GM12875 (cell line): ENCODE results near the gene SLC22A2.

Experiments
- H3K4me3 ChIP-seq: one replicate; pipeline ENCODE4 v1.5.1; 2011; ENCODE audit warnings: low read depth, low read length, control low read depth
- TF ChIP-seq, protein P1 (sequence below): IDR thresholded peaks from 2 replicates; pipeline ENCODE4 v1.5.1; 2011; ENCODE audit warnings: low read depth, mild to moderate bottlenecking, control low read depth, inconsistent platforms, low read length, moderate library complexity, borderline replicate concordance; ENCODE audit not compliant: insufficient read depth

The SLC22A2 gene

GRCh38 chr6:160265869-160266476 lies 7.4 kb upstream of the SLC22A2 start:
- TF ChIP-seq, protein P1, sequence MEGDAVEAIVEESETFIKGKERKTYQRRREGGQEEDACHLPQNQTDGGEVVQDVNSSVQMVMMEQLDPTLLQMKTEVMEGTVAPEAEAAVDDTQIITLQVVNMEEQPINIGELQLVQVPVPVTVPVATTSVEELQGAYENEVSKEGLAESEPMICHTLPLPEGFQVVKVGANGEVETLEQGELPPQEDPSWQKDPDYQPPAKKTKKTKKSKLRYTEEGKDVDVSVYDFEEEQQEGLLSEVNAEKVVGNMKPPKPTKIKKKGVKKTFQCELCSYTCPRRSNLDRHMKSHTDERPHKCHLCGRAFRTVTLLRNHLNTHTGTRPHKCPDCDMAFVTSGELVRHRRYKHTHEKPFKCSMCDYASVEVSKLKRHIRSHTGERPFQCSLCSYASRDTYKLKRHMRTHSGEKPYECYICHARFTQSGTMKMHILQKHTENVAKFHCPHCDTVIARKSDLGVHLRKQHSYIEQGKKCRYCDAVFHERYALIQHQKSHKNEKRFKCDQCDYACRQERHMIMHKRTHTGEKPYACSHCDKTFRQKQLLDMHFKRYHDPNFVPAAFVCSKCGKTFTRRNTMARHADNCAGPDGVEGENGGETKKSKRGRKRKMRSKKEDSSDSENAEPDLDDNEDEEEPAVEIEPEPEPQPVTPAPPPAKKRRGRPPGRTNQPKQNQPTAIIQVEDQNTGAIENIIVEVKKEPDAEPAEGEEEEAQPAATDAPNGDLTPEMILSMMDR: no peak
- H3K4me3 ChIP-seq: no peak overlapping the region

DNA sequence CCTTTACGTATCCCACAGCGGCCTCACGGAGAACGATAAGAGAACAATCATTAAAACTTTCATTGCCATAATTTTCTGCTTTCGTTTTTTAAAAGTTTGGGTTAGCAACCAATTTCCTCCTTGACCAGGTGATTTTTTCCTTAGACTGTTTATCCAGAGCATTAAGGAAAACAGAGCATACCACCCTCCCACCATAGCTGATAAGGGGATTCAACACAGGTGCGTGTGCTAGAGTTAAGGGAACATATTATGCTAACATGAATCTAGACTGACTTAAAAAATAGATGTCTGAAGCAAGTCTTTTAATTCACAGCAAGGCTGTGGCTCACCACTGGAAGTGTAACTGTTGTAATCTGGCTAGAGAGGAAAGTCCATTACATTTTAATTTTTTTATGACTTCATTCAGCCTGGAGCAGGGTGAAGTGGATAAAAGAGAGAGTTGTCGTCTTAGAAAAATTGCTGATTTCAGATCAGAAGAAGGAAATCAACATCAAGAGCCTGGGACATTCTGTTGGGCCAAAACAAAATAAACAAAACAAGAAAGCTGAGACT lies 5.5 kb upstream of the SLC22A2 start:
- TF ChIP-seq, protein P1: no peak
- no peak overlapping the region for H3K4me3 ChIP-seq

GRCh38 chr6:160263196-160263939 lies 4.7 kb upstream of the SLC22A2 start:
- TF ChIP-seq, protein P1: no peak
- H3K4me3 ChIP-seq: no peak overlapping the region

GRCh38 chr6:160261991-160262680 lies 3.5 kb upstream of the SLC22A2 start:
- TF ChIP-seq, protein P1: no peak
- no peak overlapping the region for H3K4me3 ChIP-seq

- H3K4me3 ChIP-seq: no peak overlapping the region
- TF ChIP-seq, protein P1: no peak
Observed at GRCh38 chr6:160260803-160261450, 2.3 kb upstream of the SLC22A2 start.

DNA sequence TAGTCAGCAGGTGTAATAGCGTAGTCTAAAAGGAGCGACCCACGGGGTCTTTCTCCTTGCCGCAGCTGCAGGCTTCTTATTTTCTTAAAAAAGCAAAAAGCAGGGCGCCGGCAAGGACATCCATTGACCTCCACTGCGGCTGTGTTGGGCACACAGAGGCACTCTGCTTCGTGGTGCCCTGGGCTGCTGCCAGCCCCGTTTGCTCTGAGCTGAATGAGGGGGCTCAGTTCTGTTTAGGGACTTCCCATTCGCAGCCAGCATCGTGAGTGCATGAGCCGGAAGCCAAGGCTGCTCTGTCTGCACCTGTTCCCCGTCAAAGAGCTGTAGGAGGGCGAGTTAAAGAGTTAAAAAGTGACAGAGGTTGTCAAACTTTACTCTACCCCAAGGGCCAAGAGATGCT lies 1.7 kb upstream of the SLC22A2 start:
- TF ChIP-seq, protein P1: no peak

More for the DNA sequence above, 1.7 kb upstream of the SLC22A2 start:
- no peak overlapping the region for H3K4me3 ChIP-seq
